Neural progenitor cell (in vitro differentiated cells): Measurements from ENCODE around the gene UCK2. TPM values are rescaled to one million over a fixed set of nuclear protein-coding genes. Genes with fewer than 3 reads are reported as not detected.

Experiments
- DNase-seq: peaks from one replicate; pipeline ENCODE4 v3.0.0-alpha.2; 2016; ENCODE audit warnings: low spot score
- H2AFZ ChIP-seq: fragments of 200-600 bp; sonication (generic); replicated peaks from 2 replicates; pipeline ENCODE4 v1.6.1; 2016; ENCODE audit warnings: antibody characterized with exemption
- H3F3A ChIP-seq: fragments of 200-600 bp; sonication (generic); 2 replicates; pipeline ENCODE4 v1.6.1; 2016; ENCODE audit warnings: antibody characterized with exemption, low read depth
- H3K27ac ChIP-seq: fragments of 200-600 bp; sonication (generic); 2 replicates; pipeline ENCODE4 v1.5.1; 2016; ENCODE audit warnings: mild to moderate bottlenecking
- H3K27me3 ChIP-seq: fragments of 200-600 bp; sonication (generic); 2 replicates; pipeline ENCODE4 v1.6.1; 2016; ENCODE audit warnings: mild to moderate bottlenecking, moderate library complexity
- H3K36me3 ChIP-seq: fragments of 200-600 bp; sonication (generic); 2 replicates; pipeline ENCODE4 v1.5.1; 2016
- H3K4me1 ChIP-seq: fragments of 200-600 bp; sonication (generic); 2 replicates; pipeline ENCODE4 v1.6.1; 2016; ENCODE audit warnings: mixed run types
- H3K4me2 ChIP-seq: fragments of 200-600 bp; sonication (generic); 2 replicates; pipeline ENCODE4 v1.6.1; 2016
- H3K4me3 ChIP-seq: fragments of 200-600 bp; sonication (generic); 2 replicates; pipeline ENCODE4 v1.5.1; 2016
- H3K79me2 ChIP-seq: fragments of 200-600 bp; sonication (generic); 2 replicates; pipeline ENCODE4 v1.6.1; 2016; ENCODE audit warnings: low read depth
- H3K9ac ChIP-seq: fragments of 200-600 bp; sonication (generic); 2 replicates; pipeline ENCODE4 v1.6.1; 2016
- H3K9me3 ChIP-seq: fragments of 200-600 bp; sonication (generic); 2 replicates; pipeline ENCODE4 v1.5.1; 2016; ENCODE audit warnings: low read depth
- H4K20me1 ChIP-seq: fragments of 200-600 bp; sonication (generic); 2 replicates; pipeline ENCODE4 v1.6.1; 2016; ENCODE audit warnings: low read depth
- H3K27ac Mint-ChIP-seq: 3 replicates; pipeline ENCODE4 v1.8.0; 2021; ENCODE audit warnings: mixed read lengths
- H3K27me3 Mint-ChIP-seq: 2 replicates; pipeline ENCODE4 v1.8.0; 2022; ENCODE audit warnings: low read depth, mild to moderate bottlenecking, inconsistent platforms, moderate library complexity, mixed read lengths; ENCODE audit not compliant: insufficient read depth
- H3K36me3 Mint-ChIP-seq: 3 replicates; pipeline ENCODE4 v1.8.0; 2021; ENCODE audit warnings: mixed read lengths
- H3K4me1 Mint-ChIP-seq: 3 replicates; pipeline ENCODE4 v1.8.0; 2021; ENCODE audit warnings: mixed read lengths
- H3K4me3 Mint-ChIP-seq: 3 replicates; pipeline ENCODE4 v1.8.0; 2021; ENCODE audit warnings: mild to moderate bottlenecking, moderate library complexity, mixed read lengths
- H3K9me3 Mint-ChIP-seq: 3 replicates; pipeline ENCODE4 v1.8.0; 2020; ENCODE audit warnings: mixed read lengths
- EZH2 ChIP-seq: fragments of 200-600 bp; sonication (generic); IDR thresholded peaks from 2 replicates; pipeline ENCODE4 v1.6.1; 2017; ENCODE audit warnings: antibody characterized with exemption, mild to moderate bottlenecking, moderate library complexity
- EZH2phosphoT487 ChIP-seq: fragments of 200-600 bp; sonication (generic); IDR thresholded peaks from 2 replicates; pipeline ENCODE4 v1.6.1; 2017; ENCODE audit warnings: antibody characterized with exemption
- total RNA-seq: library from RNA; depleted of rRNA; stranded (reverse); fragments of >200 nt; gene quantifications from 2 replicates; pipeline ENCODE4 v1.2.3, GENCODE V29; 2015; ENCODE audit warnings: low replicate concordance
- TF ChIP-seq, protein P1 (sequence below): fragments of 200-600 bp; sonication (generic); IDR thresholded peaks from 2 replicates; pipeline ENCODE4 v1.5.1; 2017; ENCODE audit warnings: antibody characterized with exemption, mild to moderate bottlenecking

The UCK2 gene
- total RNA-seq, 1 donor from 2014 or later: 43.8 TPM

DNA sequence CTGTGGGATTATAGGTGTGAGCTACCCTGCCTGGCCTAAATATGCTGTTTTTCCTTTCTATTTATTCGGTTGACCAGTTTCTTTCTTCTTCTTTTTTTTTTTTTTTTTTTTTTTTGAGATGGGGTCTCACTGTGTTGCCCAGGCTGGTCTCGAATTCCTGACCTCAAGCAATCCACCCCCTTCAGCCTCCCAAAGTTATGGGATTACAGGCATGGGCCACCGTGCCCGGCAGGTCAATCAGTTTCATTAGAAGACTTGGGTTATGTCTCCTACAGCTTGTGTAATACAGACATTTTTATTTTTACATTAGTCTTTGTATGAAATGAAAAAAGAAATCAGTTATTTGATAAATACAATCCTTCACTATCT is 61.1 kb downstream of the UCK2 start:
- Histone ChIP-seq H3K27ac (no peak overlapping the region), H3K27me3 (no peaks in the 10 kb centered on the region), H3K9me3 (no peaks in the 10 kb centered on the region), H3K4me1 (peaks cover 15% of the 10 kb centered on the region), H3F3A (no peaks in the 10 kb centered on the region), H4K20me1 (peaks cover 53% of the 10 kb centered on the region), H3K9ac (no peak overlapping the region), H3K36me3 (no peaks in the 10 kb centered on the region), H3K4me3 (no peak overlapping the region), H3K79me2 (peaks cover 76% of the 10 kb centered on the region), H3K4me2 (no peak overlapping the region), H2AFZ (no peak overlapping the region)
- Mint-ChIP-seq H3K4me1 (peaks cover 17% of the 10 kb centered on the region), H3K9me3 (no peaks in the 10 kb centered on the region), H3K4me3 (no peak overlapping the region), H3K27ac (no peak overlapping the region), H3K36me3 (peaks cover 31% of the 10 kb centered on the region), H3K27me3 (no peaks in the 10 kb centered on the region)
- DNase-seq: no peak
- TF ChIP-seq, protein P1, sequence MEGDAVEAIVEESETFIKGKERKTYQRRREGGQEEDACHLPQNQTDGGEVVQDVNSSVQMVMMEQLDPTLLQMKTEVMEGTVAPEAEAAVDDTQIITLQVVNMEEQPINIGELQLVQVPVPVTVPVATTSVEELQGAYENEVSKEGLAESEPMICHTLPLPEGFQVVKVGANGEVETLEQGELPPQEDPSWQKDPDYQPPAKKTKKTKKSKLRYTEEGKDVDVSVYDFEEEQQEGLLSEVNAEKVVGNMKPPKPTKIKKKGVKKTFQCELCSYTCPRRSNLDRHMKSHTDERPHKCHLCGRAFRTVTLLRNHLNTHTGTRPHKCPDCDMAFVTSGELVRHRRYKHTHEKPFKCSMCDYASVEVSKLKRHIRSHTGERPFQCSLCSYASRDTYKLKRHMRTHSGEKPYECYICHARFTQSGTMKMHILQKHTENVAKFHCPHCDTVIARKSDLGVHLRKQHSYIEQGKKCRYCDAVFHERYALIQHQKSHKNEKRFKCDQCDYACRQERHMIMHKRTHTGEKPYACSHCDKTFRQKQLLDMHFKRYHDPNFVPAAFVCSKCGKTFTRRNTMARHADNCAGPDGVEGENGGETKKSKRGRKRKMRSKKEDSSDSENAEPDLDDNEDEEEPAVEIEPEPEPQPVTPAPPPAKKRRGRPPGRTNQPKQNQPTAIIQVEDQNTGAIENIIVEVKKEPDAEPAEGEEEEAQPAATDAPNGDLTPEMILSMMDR: no peak
- no peak for TF ChIP-seq EZH2
- no peak for TF ChIP-seq EZH2phosphoT487

DNA sequence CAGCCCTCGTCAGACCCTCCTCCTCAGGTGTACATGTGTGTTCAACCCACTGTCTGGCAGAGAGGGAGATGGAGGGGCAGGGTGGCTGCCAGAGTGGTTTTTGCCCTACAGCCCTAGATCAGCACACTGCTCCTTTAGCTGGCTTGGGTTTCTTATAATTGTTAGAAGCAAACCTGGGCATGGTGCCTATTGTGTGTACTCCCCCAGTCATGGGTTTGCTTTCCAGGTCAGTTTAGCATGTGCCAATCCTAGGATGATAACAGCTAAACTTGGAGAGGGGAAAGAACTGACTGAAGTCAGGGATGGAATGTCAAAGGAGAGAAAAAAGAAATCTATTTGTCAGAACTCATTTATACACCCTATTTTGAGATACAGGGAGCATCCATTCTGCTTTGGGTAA is 63.3 kb downstream of the UCK2 start:
- H3K27ac ChIP-seq: no peak overlapping the region
- H2AFZ ChIP-seq: no peak overlapping the region
- H3K9me3 ChIP-seq: no peaks in the 10 kb centered on the region
- H3K4me1 Mint-ChIP-seq: no peaks in the 10 kb centered on the region
- peaks cover 32% of the 10 kb centered on the region for H4K20me1 ChIP-seq
- no peaks in the 10 kb centered on the region for H3K27me3 ChIP-seq
- H3K9me3 Mint-ChIP-seq: no peaks in the 10 kb centered on the region
- TF ChIP-seq, protein P1: no peak
- TF ChIP-seq EZH2 (no peak), EZH2phosphoT487 (no peak)
- H3K4me1 ChIP-seq: no peaks in the 10 kb centered on the region
- no peak overlapping the region for H3K4me3 Mint-ChIP-seq
- H3K4me3 ChIP-seq: no peak overlapping the region
- H3K27ac Mint-ChIP-seq: no peak overlapping the region
- no peaks in the 10 kb centered on the region for H3F3A ChIP-seq
- H3K79me2 ChIP-seq: peaks cover 57% of the 10 kb centered on the region
- DNase-seq: no peak
- peaks cover 36% of the 10 kb centered on the region for H3K36me3 Mint-ChIP-seq
- H3K27me3 Mint-ChIP-seq: no peaks in the 10 kb centered on the region
- no peak overlapping the region for H3K9ac ChIP-seq
- no peak overlapping the region for H3K4me2 ChIP-seq
- H3K36me3 ChIP-seq: no peaks in the 10 kb centered on the region

DNA sequence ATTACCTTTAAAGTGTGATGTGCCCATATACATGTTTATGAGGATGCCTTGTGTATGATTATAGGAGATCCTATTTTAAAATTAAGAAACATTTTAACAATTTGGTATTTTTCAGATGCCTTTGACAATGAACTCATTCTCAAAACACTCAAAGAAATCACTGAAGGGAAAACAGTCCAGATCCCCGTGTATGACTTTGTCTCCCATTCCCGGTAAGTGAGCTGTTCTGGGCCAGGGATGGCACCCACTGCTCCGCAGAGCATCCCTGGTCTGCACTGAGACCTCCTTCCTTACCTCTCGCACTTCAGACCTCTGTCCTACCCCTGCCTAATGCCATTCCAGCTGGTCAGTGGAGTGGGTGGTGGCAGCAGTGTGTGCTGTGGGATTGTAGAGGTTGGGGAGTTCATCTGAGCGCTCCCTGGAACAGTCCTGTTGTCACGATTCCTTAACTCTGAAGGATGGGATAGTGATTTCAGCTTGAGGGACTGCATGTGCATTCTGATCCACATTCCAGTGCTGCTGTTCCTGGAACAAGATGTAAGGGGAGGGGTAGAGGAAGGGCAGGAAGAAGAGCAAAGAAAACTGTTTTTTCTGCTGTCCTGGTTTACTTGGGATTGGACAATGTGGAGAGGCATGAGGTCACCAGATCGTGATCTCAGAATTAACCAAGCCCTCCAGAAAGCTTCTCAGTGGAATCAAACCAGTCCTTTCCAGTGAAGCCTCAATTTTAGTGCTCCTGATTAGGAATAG is 63.9 kb downstream of the UCK2 start:
- no peak overlapping the region for H3K27ac Mint-ChIP-seq
- no peak overlapping the region for H3K27ac ChIP-seq
- no peaks in the 10 kb centered on the region for H3K4me1 ChIP-seq
- H3K27me3 Mint-ChIP-seq: no peaks in the 10 kb centered on the region
- no peak overlapping the region for H3K4me3 ChIP-seq
- H3K9me3 Mint-ChIP-seq: no peaks in the 10 kb centered on the region
- peaks cover 51% of the 10 kb centered on the region for H3K79me2 ChIP-seq
- peaks cover 26% of the 10 kb centered on the region for H4K20me1 ChIP-seq
- H3K36me3 ChIP-seq: no peaks in the 10 kb centered on the region
- no peaks in the 10 kb centered on the region for H3K9me3 ChIP-seq
- no peak overlapping the region for H2AFZ ChIP-seq
- DNase-seq: no peak
- H3K27me3 ChIP-seq: no peaks in the 10 kb centered on the region
- H3F3A ChIP-seq: no peaks in the 10 kb centered on the region
- H3K9ac ChIP-seq: no peak overlapping the region
- no peaks in the 10 kb centered on the region for H3K4me1 Mint-ChIP-seq
- TF ChIP-seq, protein P1: no peak
- no peak for TF ChIP-seq EZH2phosphoT487
- TF ChIP-seq EZH2: no peak
- H3K4me2 ChIP-seq: no peak overlapping the region
- peaks cover 38% of the 10 kb centered on the region for H3K36me3 Mint-ChIP-seq
- no peak overlapping the region for H3K4me3 Mint-ChIP-seq
